H1 (cell line): ENCODE measurements around the gene EFCAB13. TPM values are rescaled to one million over a fixed set of nuclear protein-coding genes. Genes with fewer than 3 reads are reported as not detected.

ENCODE experiments used
- CTCF ChIA-PET: fragments of 300-600 bp; sonication (Branson Sonifier 250); formaldehyde crosslinking; loops from one replicate; lab custom pipeline; 2021; ENCODE audit not compliant: partially characterized antibody; lab: Charles Lee
- POLR2A ChIA-PET: fragments of 300-600 bp; sonication (Branson Sonifier 250); formaldehyde crosslinking; loops from one replicate; lab custom pipeline; 2021; ENCODE audit warnings: inconsistent platforms; ENCODE audit not compliant: partially characterized antibody; lab: Charles Lee
- DNase-seq, 2 experiments: peaks; one replicate each; pipeline versions ENCODE4 v3.0.0 to v3.0.0-alpha.2; 2010 to 2022; ENCODE audit warnings: low spot score in 2 of 2, low read depth in 1 of 2, mixed read lengths in 1 of 2
- FAIRE-seq: peaks from 2 replicates; lab custom pipeline; 2011; peaks lifted over from hg19 to GRCh38; lab: Jason Lieb, UNC
- H2AFZ ChIP-seq: 2 replicates; pipeline ENCODE4 v1.8.1; 2012; ENCODE audit warnings: low read length, inconsistent platforms
- H2AK5ac ChIP-seq: 2 replicates; pipeline ENCODE4 v1.6.1; 2013; ENCODE audit warnings: low read depth, low read length
- H2BK120ac ChIP-seq: replicated peaks from 2 replicates; pipeline ENCODE3; 2013; ENCODE audit warnings: low read depth, low read length, inconsistent platforms
- H2BK12ac ChIP-seq: 2 replicates; pipeline ENCODE4 v1.6.1; 2013; ENCODE audit warnings: low read depth, low read length
- H2BK15ac ChIP-seq: 2 replicates; pipeline ENCODE4 v1.6.1; 2013; ENCODE audit warnings: low read length
- H2BK20ac ChIP-seq: 2 replicates; pipeline ENCODE4 v1.6.1; 2013; ENCODE audit warnings: low read length
- H2BK5ac ChIP-seq: 2 replicates; pipeline ENCODE4 v1.6.1; 2013; ENCODE audit warnings: low read depth, low read length
- H3K14ac ChIP-seq: 2 replicates; pipeline ENCODE4 v1.6.1; 2013; ENCODE audit warnings: inconsistent platforms; ENCODE audit not compliant: insufficient read length
- H3K18ac ChIP-seq: 2 replicates; pipeline ENCODE4 v1.6.1; 2013; ENCODE audit warnings: low read length; ENCODE audit errors: extremely low read depth
- H3K23ac ChIP-seq: 2 replicates; pipeline ENCODE4 v1.6.1; 2013; ENCODE audit warnings: inconsistent platforms; ENCODE audit not compliant: insufficient read length
- H3K23me2 ChIP-seq: 2 replicates; pipeline ENCODE4 v1.6.1; 2013; ENCODE audit warnings: low read depth, low read length
- H3K27ac ChIP-seq: 2 replicates; pipeline ENCODE4 v1.6.1; 2011; ENCODE audit warnings: low read depth, low read length, inconsistent platforms
- H3K27me3 ChIP-seq, 4 experiments: replicated peaks in 1 of 4; 1 replicate in 1 of 4; 2 replicates in 3 of 4; pipeline versions ENCODE4 v1.6.1 to v1.8.1; 2011 to 2013; ENCODE audit warnings: low read length in 3 of 4, mild to moderate bottlenecking in 3 of 4, inconsistent platforms in 2 of 4, mixed read lengths in 2 of 4, moderate library complexity in 1 of 4; ENCODE audit not compliant: control insufficient read depth in 3 of 4, insufficient read depth in 3 of 4; ENCODE audit errors: extremely low read depth in 1 of 4
- H3K36me3 ChIP-seq, 4 experiments: 2 replicates each; pipeline versions ENCODE4 v1.6.1 to v1.8.1; 2011 to 2013; ENCODE audit warnings: mild to moderate bottlenecking in 4 of 4, low read length in 3 of 4, moderate library complexity in 2 of 4, control low read depth in 1 of 4, inconsistent platforms in 1 of 4; ENCODE audit not compliant: insufficient read depth in 4 of 4, control insufficient read depth in 2 of 4
- H3K4ac ChIP-seq: replicated peaks from 2 replicates; pipeline ENCODE3; 2013; ENCODE audit warnings: low read length, low read depth, mixed read lengths, inconsistent platforms; ENCODE audit not compliant: insufficient read length
- H3K4me1 ChIP-seq, 4 experiments: replicated peaks in 1 of 4; 1 replicate in 1 of 4; 2 replicates in 3 of 4; pipeline versions ENCODE4 v1.6.1 to v1.8.1; 2011 to 2013; ENCODE audit warnings: low read length in 3 of 4, inconsistent platforms in 2 of 4, mixed read lengths in 1 of 4; ENCODE audit not compliant: insufficient read depth in 4 of 4, control insufficient read depth in 3 of 4
- H3K4me2 ChIP-seq, 2 experiments: 2 replicates each; pipeline versions ENCODE4 v1.6.1 to v1.8.1; 2011 to 2013; ENCODE audit warnings: low read depth in 2 of 2, low read length in 2 of 2, control low read depth in 1 of 2, inconsistent platforms in 1 of 2, mild to moderate bottlenecking in 1 of 2; ENCODE audit not compliant: insufficient read depth in 1 of 2
- H3K4me3 ChIP-seq, 4 experiments: fragments of 200-600, 300-600 bp in 1 of 4; sonication (generic), shearing (Covaris generic), sonication (Bioruptor Twin) in 1 of 4; 2 replicates each; pipeline versions ENCODE4 v1.5.1 to v1.8.1; 2011 to 2016; ENCODE audit warnings: low read length in 4 of 4, low read depth in 3 of 4, control low read depth in 2 of 4, inconsistent platforms in 2 of 4, mild to moderate bottlenecking in 2 of 4, mixed read lengths in 1 of 4, moderate library complexity in 1 of 4; ENCODE audit not compliant: insufficient read depth in 2 of 4; ENCODE audit errors: extremely low read depth in 1 of 4
- H3K56ac ChIP-seq: replicated peaks from 2 replicates; pipeline ENCODE3; 2013; ENCODE audit warnings: low read depth, mild to moderate bottlenecking, mixed read lengths, low read length, inconsistent platforms; ENCODE audit not compliant: insufficient read length
- H3K79me1 ChIP-seq: 2 replicates; pipeline ENCODE4 v1.6.1; 2013; ENCODE audit warnings: low read depth, low read length, control low read depth
- H3K79me2 ChIP-seq, 2 experiments: 2 replicates each; pipeline versions ENCODE4 v1.6.1 to v1.8.1; 2012 to 2013; ENCODE audit warnings: low read length in 2 of 2, mild to moderate bottlenecking in 2 of 2, inconsistent platforms in 1 of 2; ENCODE audit not compliant: insufficient read depth in 2 of 2, control insufficient read depth in 1 of 2
- H3K9ac ChIP-seq, 4 experiments: replicated peaks in 1 of 4; 1 replicate in 1 of 4; 2 replicates in 3 of 4; pipeline versions ENCODE4 v1.6.1 to v1.8.1; 2011 to 2013; ENCODE audit warnings: low read depth in 3 of 4, low read length in 3 of 4, control low read depth in 2 of 4, mild to moderate bottlenecking in 2 of 4, moderate library complexity in 2 of 4, inconsistent platforms in 1 of 4; ENCODE audit errors: extremely low read depth in 1 of 4
- H3K9me3 ChIP-seq, 2 experiments: 2 replicates each; pipeline versions ENCODE4 v1.6.1 to v1.8.1; 2012 to 2013; ENCODE audit warnings: mild to moderate bottlenecking in 2 of 2, moderate library complexity in 2 of 2, control low read depth in 1 of 2, inconsistent platforms in 1 of 2, low read depth in 1 of 2, low read length in 1 of 2, mixed read lengths in 1 of 2; ENCODE audit not compliant: insufficient read depth in 2 of 2
- H4K20me1 ChIP-seq, 2 experiments: replicated peaks in 1 of 2; 2 replicates each; pipeline versions ENCODE3 to v1.8.1; 2011 to 2013; ENCODE audit warnings: inconsistent platforms in 2 of 2, low read length in 2 of 2, mild to moderate bottlenecking in 1 of 2; ENCODE audit not compliant: insufficient read depth in 2 of 2, control insufficient read depth in 1 of 2
- H4K5ac ChIP-seq: 2 replicates; pipeline ENCODE4 v1.6.1; 2013; ENCODE audit warnings: low read length, low read depth, mixed read lengths, inconsistent platforms; ENCODE audit not compliant: insufficient read length
- H4K8ac ChIP-seq: 2 replicates; pipeline ENCODE4 v1.8.0; 2013; ENCODE audit warnings: mild to moderate bottlenecking, moderate library complexity, low read length, inconsistent platforms; ENCODE audit not compliant: insufficient read depth; ENCODE audit errors: extremely low read depth
- H4K91ac ChIP-seq: replicated peaks from 2 replicates; pipeline ENCODE3; 2013; ENCODE audit warnings: low read length, mixed read lengths, inconsistent platforms; ENCODE audit not compliant: insufficient read length
- BCL11A ChIP-seq, 2 experiments: IDR thresholded peaks; one replicate each; pipeline ENCODE4 v1.6.1; 2011; ENCODE audit warnings: low read depth in 2 of 2, low read length in 2 of 2, mild to moderate bottlenecking in 2 of 2
- BRCA1 ChIP-seq: IDR thresholded peaks from 2 replicates; pipeline ENCODE4 v1.6.1; 2012; ENCODE audit warnings: low read depth, low read length, improper control_type of control experiment
- EGR1 ChIP-seq: IDR thresholded peaks from 2 replicates; pipeline ENCODE4 v1.6.1; 2011; ENCODE audit warnings: low read depth, low read length, borderline replicate concordance
- KDM1A ChIP-seq: fragments of 200-600, 300-600 bp; sonication (generic); IDR thresholded peaks from 2 replicates; pipeline ENCODE4 v1.7.1; 2016; ENCODE audit warnings: mild to moderate bottlenecking, low read length, borderline replicate concordance
- POLR2AphosphoS5 ChIP-seq: IDR thresholded peaks from 2 replicates; pipeline ENCODE4 v1.6.1; 2011; ENCODE audit warnings: low read depth, low read length
- SAP30 ChIP-seq: fragments of 300-600 bp; sonication (generic); IDR thresholded peaks from 2 replicates; pipeline ENCODE4 v1.7.1; 2012; ENCODE audit warnings: low read length, moderate library complexity, mild to moderate bottlenecking, inconsistent platforms; ENCODE audit not compliant: insufficient read depth, insufficient replicate concordance
- USF2 ChIP-seq: IDR thresholded peaks from 2 replicates; pipeline ENCODE4 v1.6.1; 2011; ENCODE audit warnings: low read length, improper control_type of control experiment
- WGBS, 2 experiments: shearing (Covaris generic) in 1 of 2; methylation state at CpG; one replicate each; pipeline versions ENCODE4 v1.1.6 to v1.1.7; 2013 to 2015; ENCODE audit warnings: low lambda C conversion rate in 2 of 2, mixed read lengths in 2 of 2, inconsistent platforms in 1 of 2, low coverage in 1 of 2, missing lambda C conversion rate in 1 of 2; ENCODE audit not compliant: insufficient replicate concordance in 2 of 2, insufficient coverage in 1 of 2, insufficient read length in 1 of 2; ENCODE audit errors: extremely low coverage in 1 of 2, missing lambda C conversion rate in 1 of 2; 5-methylcytosine and 5-hydroxymethylcytosine counted together
- polyA plus RNA-seq, 7 experiments: library from polyadenylated mRNA; depleted of rRNA in 3 of 7; stranded (reverse) in 5 of 7; unstranded in 2 of 7; fragments of >200 nt in 5 of 7; fragments of 200-250 nt in 2 of 7; gene quantifications; 1 replicate in 5 of 7; 2 replicates in 1 of 7; 4 replicates in 1 of 7; pipeline versions ENCODE4 v1.2.1 to v1.2.3, GENCODE V29; 2011 to 2013; ENCODE audit warnings: missing spikeins in 2 of 7, mixed read lengths in 2 of 7
- total RNA-seq: library from RNA; stranded (reverse); fragmentation: NEBNext Ultra II Directional; extraction: Animal tissue kit (Norgen Biotek cat#: 25700); gene quantifications from 2 replicates; pipeline ENCODE4 v1.2.1, GENCODE V29; 2021

EFCAB13 gene
- total and polyA plus RNA-seq, 2 of the 8 experiments (the other 6 are each of a cell fraction or from before 2014, with no cell fraction given): 0.12 to 2.0 TPM

DNA sequence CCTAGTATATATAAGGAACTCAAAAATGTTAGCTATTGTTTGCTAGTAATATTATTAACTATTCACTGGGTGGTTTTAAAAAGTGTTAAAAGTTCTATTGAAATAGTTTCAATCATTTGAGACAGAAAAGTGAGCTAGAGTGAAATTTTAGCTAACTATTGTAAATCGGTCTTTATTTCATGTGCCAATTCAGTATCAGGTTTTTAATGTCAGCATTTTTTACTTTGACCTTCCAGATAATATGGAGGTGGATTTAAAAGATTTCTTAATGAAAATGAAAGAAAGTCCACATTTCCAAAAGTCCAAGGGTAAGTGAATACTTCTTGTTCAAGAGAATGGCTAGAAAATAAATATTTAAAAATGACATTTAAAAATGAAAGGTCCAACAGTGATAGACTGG lies 90.9 kb downstream of the EFCAB13 start:
- Histone ChIP-seq H2BK15ac (no peak overlapping the region), H3K27ac (no peak overlapping the region), H3K36me3 (no peaks in the 10 kb centered on the region), H3K9me3 (no peaks in the 10 kb centered on the region), H3K4ac (no peak overlapping the region), H2AFZ (no peak overlapping the region), H2AK5ac (no peak overlapping the region), H4K5ac (no peak overlapping the region), H4K91ac (no peak overlapping the region), H3K14ac (no peak overlapping the region), H3K79me1 (no peaks in the 10 kb centered on the region), H3K4me2 (no peak overlapping the region), H3K27me3 (no peaks in the 10 kb centered on the region), H3K23me2 (no peaks in the 10 kb centered on the region; the same call in 1 of the 2 replicates), H3K79me2 (no peaks in the 10 kb centered on the region), H2BK12ac (no peak overlapping the region), H3K4me1 (peaks cover 2 to 4% (median 4%) of the 10 kb centered on the region in 4 experiments; a peak in 4 of 7 replicates), H2BK20ac (no peak overlapping the region), H2BK5ac (no peak overlapping the region), H4K20me1 (no peaks in the 10 kb centered on the region), H3K18ac (no peak overlapping the region), H3K9ac (no peak overlapping the region), H3K23ac (no peak overlapping the region), H4K8ac (no peak overlapping the region), H3K4me3 (no peak overlapping the region), H3K56ac (no peak overlapping the region), H2BK120ac (no peak overlapping the region)
- FAIRE-seq: no peak
- ChIA-PET CTCF (interaction anchor here (0.7 kb wide), 1 partner anchor 14 kb away, joined by 4 read pairs; no protein-coding TSS in a partner anchor), POLR2A (no interaction called here)
- TF ChIP-seq POLR2AphosphoS5 (no peak), BCL11A (IDR thresholded peaks at IDR 0.05; ENCODE audit: low read depth in 2 of 2, low read length in 2 of 2) (no peak), BRCA1 (no peak), SAP30 (no peak), USF2 (no peak), EGR1 (no peak), KDM1A (no peak)
- DNase-seq: no peak
- 79% methylated on average over 1 of the region's 1 CpG; no CpG with 5 or more reads in 1 of the 2 experiments for WGBS, 2 experiments
